ENCODE data around the gene L3MBTL4.

L3MBTL4 gene

DNA sequence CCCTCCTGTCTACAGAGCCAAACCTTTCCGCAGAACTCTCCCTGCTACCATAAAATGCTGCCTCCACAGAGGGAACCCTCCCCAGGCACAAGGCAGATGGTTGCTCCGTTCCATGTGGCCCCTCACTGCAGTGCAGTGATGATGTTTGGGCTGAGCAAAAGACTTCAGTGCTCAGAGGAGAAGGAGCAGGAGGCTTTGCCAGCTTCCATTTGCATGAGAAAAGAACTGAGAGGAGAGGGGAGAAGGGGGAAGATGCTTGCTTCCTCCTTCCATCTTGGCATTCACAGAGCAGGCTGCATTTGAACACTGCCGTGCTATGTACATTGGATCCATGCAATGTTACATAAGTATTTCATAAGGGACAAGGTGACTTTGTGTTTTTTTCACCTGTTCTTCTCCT lies 472.8 kb downstream of the L3MBTL4 start:
- no peak for FAIRE-seq
- TF ChIP-seq, protein P1, sequence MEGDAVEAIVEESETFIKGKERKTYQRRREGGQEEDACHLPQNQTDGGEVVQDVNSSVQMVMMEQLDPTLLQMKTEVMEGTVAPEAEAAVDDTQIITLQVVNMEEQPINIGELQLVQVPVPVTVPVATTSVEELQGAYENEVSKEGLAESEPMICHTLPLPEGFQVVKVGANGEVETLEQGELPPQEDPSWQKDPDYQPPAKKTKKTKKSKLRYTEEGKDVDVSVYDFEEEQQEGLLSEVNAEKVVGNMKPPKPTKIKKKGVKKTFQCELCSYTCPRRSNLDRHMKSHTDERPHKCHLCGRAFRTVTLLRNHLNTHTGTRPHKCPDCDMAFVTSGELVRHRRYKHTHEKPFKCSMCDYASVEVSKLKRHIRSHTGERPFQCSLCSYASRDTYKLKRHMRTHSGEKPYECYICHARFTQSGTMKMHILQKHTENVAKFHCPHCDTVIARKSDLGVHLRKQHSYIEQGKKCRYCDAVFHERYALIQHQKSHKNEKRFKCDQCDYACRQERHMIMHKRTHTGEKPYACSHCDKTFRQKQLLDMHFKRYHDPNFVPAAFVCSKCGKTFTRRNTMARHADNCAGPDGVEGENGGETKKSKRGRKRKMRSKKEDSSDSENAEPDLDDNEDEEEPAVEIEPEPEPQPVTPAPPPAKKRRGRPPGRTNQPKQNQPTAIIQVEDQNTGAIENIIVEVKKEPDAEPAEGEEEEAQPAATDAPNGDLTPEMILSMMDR (IDR thresholded peaks at IDR 0.05; ENCODE audit: insufficient read depth, missing control alignments), result no peak
- no peak for DNase-seq (ENCODE audit: insufficient read length, low spot score)

DNA sequence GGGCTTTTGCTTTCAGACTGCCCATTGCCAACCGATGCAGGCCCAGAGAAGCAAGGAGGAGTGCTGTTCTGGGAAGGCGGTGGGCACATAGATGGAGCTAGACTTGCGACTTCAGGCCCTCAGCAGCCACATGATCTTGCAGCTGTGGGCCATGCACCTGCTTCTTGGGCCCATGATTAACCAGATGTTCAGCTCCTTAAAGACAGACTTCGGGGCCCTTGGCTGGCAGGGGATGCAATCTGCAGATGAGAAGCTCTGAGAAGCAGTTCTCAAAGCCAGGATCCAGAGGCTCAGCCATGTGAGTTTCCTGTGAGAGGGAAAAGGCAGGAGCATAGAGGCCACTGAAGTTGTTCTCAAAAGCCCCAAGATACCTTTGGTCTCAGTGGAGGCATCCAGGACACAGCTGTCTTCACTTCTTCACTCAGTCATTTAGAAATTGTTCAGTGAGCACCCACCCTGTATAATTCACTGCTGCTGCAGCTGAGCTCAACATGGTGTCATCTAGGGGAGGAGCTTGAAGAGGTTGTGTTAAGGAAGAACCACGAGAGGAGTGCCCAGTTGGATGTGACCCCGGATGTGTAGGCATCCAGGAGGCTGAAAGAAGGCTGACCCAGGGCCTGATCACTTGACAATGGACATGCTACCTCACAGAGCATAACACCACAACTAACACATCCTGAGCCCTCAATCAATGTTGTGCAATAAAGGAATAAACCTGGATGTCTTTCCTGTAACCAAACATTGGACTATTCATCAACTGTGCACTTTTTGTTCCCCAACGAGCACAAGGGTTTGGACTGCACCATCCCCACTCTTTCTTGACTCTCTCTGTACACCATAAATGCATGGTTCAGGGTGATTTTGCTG lies 474.7 kb downstream of the L3MBTL4 start:
- FAIRE-seq, result no peak
- no peak for DNase-seq (ENCODE audit: insufficient read length, low spot score)
- TF ChIP-seq, protein P1 (IDR thresholded peaks at IDR 0.05; ENCODE audit: insufficient read depth, missing control alignments), result no peak

DNA sequence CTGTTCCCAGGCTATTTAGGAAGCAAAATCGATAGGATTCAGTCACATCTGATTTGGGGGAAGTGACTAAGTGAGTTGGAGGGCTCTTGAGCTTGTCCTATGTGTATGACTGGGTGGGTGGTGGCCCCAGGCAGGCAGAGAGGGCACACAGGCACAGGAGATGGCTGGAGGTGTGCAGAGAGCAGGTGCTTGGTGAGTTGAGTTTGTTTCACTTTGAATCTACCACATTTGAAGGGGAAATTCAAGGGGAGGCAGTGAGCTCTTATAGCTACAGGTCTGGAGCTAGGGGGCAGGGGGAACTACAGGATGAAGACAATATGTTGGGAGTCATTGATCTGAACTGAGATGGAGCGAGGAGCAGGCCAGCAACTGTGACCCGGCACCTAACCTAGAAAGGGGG lies 476.9 kb downstream of the L3MBTL4 start:
- FAIRE-seq, result no peak
- TF ChIP-seq, protein P1 (IDR thresholded peaks at IDR 0.05; ENCODE audit: insufficient read depth, missing control alignments), result no peak
- no peak for DNase-seq (ENCODE audit: insufficient read length, low spot score)

DNA sequence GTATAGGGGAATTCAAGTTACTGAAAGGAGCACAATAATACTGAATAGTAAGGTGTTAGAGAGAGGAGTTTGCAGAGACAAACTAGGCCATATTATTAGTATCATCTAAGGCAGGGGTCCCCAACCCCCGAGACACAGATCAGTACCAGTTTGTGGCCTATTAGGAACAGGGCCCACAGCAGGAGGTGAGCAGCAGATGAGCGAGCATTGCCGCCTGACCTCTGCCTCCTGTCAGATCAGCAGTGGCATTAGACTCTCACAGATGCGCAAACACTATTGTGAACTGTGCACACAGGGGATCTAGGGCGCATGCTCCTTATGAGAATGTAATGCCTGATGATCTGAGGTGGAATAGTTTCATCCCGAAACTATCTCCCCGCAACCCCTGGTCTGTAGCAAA lies 477.6 kb downstream of the L3MBTL4 start:
- FAIRE-seq, result no peak

DNA sequence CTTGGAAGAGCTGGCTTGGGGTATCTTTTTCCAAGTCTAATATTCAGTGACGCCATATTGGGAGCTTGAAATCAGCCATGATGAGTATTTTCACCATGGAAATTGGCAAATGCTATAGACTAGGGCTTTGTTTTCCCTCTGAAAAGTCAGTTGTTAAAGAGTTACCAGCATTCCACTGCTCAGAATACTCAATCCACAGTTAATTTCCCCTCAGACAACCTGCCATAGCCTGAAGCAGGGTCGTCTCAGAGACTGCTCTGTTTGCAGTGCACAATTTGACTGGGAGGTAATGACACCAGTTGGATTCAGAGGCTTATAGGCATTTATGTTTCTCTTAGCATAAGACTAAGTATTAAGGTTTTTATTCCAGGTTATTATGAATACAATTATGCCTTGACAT lies 483.9 kb downstream of the L3MBTL4 start:
- DNase-seq (ENCODE audit: insufficient read length, low spot score), result no peak
- TF ChIP-seq, protein P1 (IDR thresholded peaks at IDR 0.05; ENCODE audit: insufficient read depth, missing control alignments), result no peak
- FAIRE-seq, result no peak

More for the DNA sequence above, 477.6 kb downstream of the L3MBTL4 start:
- TF ChIP-seq, protein P1 (IDR thresholded peaks at IDR 0.05; ENCODE audit: insufficient read depth, missing control alignments), result no peak
- DNase-seq (ENCODE audit: insufficient read length, low spot score), result no peak

DNA sequence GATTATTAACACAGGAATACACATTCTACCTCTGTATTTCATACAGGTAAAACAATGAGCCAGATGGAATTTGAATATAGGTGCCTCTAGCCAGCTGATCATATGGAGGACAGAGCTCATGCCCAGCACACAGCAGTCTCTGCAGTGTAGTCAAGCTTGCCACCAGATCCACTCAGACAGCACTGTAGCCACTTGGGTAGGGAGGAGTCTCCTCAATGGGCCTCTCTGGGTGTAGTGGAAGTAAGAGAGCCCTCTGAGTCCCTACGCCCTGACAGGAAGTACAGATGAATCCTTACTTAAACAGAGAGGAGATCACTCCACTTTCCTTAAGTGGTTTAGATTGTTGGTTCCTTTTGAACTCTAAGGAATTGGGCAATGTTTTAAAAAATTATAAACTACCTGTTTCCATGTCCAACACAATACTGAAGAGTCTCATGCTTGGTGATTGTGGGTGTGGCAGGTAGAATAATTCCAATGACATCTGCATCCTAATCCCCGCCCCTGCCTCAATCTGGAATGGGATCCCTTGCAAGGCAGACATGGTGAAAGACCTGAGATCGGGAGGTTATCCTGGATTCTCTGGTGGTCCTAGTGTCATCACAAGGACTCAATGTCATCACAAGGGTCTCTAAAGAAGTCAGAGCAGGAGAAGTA lies 496.4 kb downstream of the L3MBTL4 start:
- DNase-seq (ENCODE audit: insufficient read length, low spot score) (no peak), FAIRE-seq (no peak)
- TF ChIP-seq, protein P1 (IDR thresholded peaks at IDR 0.05; ENCODE audit: insufficient read depth, missing control alignments), result no peak

DNA sequence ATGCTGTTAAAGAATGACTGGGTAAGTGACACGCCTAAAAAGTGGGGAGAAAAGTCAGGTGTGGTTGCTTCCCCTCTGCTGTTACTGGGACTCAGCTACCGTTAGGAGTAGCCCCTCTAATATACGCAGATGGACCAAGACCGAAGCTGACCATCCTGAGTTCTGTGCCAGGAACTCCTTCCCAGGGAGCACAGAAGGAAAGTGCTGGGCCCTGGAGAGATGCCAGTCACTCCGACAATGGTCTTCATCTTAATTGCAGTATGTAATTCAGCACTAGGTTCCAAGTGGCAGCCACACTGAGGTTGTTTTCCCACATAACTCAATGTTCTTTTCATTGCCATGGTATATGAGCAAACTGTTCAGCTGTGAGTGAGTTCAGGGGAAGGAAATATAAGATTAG lies 499.8 kb downstream of the L3MBTL4 start:
- no peak for FAIRE-seq
- no peak for DNase-seq (ENCODE audit: insufficient read length, low spot score)
- TF ChIP-seq, protein P1 (IDR thresholded peaks at IDR 0.05; ENCODE audit: insufficient read depth, missing control alignments), result no peak
